ENCODE results near the gene EBLN1.

Gene EBLN1

DNA sequence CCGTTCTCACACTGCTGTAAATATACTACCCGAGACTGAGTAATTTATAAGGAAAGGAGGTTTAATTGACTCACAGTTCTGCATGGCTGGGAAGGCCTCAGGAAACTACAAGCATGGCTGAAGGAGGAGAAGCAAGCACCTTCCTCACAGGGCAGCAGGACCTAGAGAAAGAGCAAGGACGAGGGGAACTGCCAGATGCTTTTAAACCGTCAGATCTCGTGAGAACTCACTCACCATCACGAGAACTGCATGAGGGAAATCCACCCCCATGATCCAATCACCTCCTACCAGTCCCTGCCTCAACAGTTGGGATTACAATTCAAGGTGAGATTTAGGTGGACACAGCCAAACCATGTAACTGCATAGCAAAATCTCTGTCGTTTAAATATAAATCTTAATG lies at the start of gene EBLN1:
Gene EBLN1, minus strand, starts transcription at position 174 of the 400 bp plus-strand sequence. CDS start 8,032 bp downstream, outside the sequence.
- DNase-seq = no peak

DNA sequence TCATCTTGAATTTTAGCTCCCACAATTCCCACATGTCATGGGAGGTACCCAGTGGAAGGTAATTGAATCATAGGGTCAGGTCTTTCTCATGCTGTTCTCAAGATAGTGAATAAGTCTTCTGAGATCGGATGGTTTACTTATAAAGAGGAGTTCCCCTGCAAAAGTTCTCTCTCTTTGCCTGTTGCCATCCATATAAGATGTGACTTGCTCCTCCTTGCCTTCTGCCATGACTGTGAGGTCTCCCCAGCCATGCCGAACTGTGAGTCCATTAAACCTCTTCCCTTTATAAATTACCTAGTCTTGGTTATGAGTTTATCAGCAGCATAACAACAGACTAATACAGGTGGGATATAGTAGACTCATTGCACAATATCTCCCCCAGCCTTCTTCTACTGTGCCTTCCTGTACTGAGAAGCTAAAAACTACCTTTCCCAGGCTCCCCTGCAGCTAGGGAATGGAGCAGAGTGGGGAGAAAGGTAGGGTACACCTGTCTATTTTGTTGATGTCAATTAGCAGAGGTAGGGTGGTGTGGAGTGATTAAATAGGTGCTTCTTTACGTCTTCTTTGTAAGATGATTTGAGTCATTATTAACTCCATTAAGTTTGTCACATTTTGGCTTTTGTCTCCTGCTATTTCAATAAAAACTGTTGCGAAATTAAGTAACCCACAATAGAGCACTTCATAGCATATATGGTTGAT lies 48.2 kb upstream of the EBLN1 start:
- DNase-seq = no peak

DNA sequence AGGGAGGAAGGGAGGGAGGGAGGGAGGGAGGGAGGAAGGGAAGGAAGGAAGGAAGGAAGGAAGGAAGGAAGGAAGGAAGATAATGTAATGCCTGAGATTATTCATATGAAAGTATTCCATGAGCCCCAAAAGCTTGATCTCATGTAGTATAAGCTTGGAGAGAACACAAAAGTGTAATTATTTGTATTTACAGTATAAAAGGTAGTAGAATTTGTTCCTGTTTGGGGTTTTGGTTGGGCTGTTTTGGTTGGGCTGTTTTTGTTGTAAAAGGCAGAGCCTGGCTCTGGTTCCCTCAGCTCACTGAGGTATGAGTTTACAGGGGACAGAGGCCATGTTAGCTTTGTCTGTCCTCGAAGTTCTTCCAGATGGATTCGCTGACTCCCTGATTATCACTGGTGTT lies 45.3 kb upstream of the EBLN1 start:
- DNase-seq = no peak

DNA sequence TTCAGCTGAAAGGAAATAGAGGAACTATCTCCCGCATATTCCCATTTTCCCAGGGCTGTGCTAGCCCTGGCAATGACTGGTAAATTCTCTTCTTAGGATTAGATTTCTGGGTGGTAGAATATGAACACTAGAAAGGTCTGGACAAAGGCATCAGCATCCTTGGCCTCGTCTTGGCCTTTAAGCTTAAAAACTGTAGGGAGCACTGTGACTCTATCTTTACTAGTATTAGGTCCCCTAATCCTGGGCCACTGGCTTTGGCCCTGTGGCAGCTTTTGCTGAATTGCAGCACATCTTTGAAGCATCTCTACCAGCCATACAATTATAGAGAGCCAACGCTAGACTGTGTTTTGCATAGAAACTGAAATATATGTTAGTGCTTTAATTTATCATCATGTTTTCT lies 41.5 kb upstream of the EBLN1 start:
- DNase-seq = no peak

DNA sequence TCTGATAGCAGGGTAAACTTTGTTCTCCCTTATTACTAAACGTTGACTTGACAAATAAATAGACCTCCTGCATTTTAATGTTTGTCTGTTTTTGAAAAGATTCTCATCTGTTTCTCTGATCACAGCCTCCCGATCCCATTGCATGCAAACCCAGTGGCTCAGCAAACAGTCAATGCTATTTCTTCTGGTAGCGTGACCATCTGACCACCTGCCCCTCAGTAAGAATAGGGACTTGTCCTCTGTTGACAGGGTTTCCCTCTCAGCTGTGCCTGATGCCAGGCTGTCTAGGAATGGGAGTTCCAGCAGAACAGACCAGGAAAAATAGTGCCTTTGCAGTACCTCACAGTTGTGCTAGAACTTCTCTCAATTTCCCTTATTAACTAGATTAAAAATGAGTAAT lies 40.7 kb upstream of the EBLN1 start:
- no peak for DNase-seq

DNA sequence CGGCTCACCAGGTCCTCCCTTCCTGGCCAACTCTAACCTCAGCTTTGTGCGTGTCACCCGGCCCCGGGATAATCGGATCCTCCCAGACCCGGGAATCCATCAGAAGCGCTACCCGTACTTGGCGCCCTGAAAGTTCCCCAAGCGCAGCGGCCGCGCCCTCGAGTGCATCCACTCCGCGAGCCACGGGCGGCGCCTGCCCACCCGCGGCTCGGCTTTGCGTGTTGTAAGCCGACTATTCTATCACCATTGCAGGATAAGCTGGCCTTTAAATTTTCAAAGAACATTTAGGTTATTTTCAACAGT lies 35.7 kb upstream of the EBLN1 start:
- peak; percentile 46 to 51 for DNase-seq

DNA sequence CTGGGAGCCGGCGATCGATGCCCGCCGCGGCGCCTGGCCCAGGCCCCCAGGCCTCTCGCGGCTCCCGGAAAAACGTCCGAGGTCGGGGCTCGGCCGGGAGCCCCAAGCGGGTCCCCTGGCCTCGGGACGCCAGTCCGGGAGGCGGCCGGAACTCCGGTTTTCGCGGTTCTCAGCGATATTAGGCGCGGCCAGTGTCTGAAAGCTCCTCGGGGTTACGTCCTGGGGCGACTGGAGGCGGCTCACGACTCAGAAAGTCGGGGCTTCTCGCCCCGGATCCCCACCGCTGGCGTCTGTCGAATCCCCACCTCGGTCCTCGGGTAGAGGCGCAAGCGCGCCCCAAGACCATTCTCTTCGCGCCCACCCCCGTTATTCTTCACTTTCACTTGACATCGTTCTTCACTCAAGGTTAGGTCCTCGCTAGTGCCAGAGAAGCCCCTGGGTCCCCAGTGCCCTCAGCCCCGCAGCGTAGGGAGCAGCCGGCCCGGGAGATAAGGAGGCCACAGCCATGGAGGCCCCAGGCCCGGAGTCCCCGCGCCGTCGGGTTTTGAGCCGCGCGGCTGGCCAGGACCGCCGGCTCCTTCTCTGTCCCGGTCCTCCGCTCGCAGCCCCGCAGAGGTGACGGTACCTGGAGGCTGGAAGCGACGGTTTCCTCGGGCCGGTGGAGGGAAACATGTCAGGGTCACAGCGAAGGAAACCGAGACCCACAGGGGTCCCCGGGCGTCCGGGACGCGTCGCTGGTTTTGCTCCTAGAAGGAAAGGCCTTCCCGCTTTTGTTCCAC lies 35.2 kb upstream of the EBLN1 start:
- peak; percentile 42 to 52 for DNase-seq

DNA sequence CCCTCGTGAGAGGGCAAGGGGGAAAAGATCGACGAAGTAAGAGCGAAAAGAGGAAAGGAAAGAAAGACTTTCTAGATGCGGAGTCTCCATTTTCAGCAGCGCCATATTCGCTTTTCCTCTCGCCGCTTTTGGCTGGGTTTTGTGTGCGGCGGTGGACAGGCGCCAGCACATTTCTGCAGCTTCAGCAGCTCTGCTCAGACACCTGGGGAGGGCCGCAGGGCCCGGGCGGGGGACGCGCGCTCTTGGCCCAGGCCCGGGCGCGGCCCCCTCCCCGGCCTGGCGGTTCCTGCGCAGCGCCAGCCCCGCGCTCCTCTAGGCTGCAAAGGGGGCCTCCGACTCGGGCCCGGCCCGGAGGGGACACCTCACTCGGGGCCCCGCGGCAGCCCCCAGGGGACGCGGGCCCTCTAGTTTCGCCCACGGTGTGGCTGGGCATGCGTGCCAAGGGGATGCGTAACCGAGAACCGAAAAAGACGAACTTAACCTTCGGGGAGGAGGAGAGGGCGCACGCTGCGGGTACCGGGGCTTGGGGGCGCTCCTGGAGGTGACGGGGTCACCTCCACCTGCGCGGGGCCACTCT lies 34.5 kb upstream of the EBLN1 start:
- DNase-seq = peak; percentile 74 to 77

DNA sequence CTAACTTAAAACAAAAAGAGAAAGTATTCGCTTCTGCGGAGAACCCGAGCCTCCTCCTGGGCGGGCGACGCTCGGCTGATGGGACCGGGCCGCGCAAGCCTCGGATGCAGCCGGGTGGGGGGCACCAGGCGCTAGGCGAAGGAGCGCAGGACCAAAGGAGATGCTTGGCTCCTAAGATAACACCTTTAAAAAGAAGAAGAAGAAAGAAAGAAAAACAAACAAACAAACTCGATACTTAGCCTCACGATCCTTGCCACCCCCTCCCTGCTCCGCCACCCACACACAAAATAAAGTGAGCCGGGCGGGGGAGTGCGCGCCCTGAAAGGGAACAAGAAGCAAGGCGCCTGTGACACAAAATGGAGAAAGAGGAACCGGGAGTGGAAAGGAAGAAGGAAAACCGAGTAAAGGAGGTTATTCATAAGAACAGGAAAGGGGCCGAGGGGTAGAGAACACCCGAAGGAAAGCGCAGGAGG lies 34.0 kb upstream of the EBLN1 start:
- peak; percentile 67 to 72 for DNase-seq

DNA sequence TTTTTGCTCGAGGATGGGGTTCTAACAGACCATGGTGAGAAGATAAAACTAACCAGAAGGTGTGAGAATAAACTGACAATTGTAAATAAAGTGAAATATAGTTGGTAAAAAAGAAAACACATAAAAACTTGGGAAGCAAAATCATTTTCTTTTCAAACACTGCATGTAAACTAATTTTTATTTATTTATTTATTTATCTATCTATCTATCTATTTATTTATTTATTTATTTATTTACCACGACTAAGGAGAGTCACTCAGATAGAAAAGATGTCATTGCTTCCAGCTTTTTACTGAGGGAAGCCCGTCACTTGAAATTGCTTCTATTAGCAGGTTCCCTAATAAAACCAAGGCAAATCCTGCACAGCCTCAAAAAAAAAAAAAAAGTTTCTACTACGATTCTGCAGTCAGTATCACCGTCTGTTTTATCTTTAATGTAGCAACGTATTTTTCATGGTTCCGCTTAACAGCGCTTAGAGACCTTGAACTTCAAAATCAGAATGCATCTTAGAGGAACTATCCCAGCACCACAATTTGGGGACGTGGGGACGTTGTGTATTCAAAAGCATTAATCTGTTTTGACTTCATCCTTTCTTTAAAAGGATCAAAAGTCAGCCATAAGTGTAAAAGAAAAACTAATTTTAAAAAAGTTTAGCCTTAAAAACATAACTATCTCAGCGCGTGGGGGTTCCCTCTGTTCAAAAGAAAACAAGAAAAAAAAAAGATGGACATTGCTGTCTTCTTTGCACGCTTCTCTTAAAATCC lies 33.3 kb upstream of the EBLN1 start:
- DNase-seq = no peak

DNA sequence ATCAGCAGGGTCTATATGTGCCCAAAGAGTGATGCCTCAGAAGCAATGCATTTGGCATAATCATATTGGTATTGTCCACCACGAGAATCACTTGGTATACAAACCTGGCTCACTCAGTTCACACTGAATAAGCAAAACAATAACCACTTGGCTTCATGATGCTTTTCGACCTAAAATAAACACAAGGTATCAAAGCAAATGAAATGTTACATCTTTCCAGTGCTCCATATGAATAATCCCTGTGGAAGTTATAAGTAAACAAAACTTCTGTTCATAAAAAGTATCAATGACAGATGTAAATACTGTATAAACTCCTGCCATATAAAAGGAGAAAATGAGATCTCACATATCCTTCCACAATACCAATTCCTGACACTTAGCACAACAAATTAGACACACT lies 29.8 kb upstream of the EBLN1 start:
- DNase-seq = no peak

DNA sequence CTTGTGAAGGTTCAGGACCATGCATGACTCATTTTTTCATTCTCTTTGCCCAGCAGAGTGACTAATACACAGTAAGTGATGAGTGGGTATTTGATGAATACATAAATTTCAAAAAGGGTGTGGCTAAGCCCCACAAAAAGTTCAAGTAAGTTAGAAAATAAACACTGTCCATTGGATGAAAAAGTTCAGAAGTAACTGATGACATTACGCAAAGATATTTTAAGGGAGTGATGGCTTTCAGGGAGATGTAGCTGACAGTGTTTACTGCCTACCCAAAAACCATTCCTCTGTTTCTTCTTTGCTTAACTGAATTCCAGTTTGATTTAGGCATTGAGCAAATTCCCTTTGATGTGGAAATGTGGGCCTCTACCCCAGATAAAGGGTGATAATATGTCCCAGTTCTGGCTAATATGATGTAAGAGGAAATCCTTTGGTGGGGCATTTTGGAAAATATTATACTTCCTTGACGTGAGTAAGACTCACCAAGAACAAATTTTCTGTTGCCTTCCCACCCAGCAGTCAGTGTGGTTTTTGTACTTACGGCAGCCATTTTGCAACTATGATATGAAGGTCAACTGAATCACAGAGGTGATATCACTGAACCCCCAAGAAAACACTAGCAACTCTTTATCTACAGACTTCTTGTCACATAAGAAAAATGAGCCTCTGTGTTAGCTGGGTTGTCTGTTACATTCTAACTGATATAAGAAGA lies 29.0 kb upstream of the EBLN1 start:
- peak; percentile 18 to 52 for DNase-seq

DNA sequence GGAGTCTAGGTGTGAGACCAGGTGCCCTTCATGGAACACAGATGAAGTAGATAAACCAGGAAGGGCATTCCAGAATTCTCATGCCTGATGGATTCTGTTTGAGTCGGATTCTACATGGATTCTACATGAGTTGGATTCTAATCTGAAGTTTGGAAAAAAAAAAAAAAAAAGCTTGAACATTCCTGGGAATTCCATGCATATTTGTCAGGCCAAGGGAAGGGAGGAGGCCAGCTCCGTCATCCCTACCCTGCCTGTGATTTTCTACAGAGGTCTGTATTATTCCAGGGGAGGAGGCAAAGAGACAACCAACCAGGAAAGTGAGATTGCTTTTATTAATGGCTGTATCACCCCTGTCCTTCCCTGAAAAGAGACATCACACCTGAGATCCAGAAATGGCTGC lies 27.8 kb upstream of the EBLN1 start:
- no peak for DNase-seq

DNA sequence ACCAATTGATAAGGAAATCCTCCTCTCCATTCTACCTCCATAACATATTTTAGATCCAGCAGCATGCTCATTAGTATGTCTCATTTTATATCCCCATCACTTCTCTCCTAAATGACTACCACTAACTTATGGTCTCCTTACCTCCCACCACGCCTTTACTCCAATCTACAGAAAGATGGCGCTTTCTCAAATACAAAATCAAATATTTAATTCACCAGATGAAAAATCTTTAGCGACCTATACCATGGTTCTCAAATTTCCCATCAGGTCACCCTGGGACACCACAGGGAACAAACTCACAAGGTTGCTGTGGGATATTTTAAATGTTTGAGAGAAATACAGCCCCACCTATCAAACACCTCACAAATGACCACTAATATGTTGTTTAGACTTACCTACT lies 27.0 kb upstream of the EBLN1 start:
- no peak for DNase-seq

DNA sequence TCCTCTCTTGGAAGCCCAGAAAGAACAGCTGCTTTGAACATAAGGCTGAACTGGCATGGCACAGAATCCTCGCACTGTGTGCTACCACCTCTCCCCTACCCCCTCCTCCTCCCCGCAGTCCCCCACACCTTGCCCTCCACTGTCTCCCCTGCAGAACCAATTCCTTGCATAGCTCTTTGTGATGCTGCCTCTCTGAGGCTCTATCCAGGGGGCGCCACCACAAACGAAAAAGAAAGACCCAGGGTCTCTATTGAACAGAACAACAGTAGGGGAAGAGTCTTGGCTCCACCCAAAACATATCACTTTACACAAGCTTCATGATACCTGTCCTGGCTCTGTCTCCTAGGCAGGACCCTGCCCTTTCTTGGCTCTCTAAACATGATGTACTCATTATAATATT lies 26.2 kb upstream of the EBLN1 start:
- no peak for DNase-seq

DNA sequence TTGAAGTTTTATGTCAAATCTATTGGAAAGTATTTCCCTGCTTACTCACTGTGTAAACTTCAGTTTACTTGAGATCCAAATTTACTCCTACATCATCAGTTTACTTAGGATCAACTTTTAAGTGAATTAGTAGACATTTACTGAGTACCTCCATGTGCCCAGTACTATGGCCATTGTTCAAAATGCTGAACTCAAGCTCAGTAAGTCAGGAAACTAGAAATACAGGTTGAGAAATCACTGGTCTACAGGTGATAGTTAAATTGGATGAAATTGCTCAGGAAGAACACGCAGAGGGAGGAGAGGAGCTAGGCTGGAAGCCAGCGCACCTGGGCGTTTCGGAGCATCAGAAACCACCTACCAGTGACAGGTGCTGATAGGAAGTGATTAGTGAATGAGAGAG lies 25.5 kb upstream of the EBLN1 start:
- DNase-seq = no peak

DNA sequence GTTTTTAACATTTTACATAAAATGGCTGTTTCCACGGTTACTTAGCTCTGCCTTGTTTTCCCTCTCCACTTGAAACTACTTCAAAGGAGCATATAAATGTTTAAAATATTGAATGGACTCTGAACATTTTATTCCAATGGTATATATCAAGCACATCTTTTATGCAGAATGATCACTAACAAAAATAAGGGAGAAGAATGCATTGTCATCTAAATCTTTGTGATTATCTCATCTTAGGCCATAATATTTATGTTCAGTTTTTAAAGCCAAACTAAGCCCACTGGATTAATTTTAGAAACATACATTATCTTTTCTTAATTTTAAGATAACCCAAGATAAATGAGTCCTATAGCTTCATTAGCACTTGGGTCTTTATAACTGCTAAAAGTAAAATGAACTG lies 13.4 kb upstream of the EBLN1 start:
- DNase-seq = no peak

DNA sequence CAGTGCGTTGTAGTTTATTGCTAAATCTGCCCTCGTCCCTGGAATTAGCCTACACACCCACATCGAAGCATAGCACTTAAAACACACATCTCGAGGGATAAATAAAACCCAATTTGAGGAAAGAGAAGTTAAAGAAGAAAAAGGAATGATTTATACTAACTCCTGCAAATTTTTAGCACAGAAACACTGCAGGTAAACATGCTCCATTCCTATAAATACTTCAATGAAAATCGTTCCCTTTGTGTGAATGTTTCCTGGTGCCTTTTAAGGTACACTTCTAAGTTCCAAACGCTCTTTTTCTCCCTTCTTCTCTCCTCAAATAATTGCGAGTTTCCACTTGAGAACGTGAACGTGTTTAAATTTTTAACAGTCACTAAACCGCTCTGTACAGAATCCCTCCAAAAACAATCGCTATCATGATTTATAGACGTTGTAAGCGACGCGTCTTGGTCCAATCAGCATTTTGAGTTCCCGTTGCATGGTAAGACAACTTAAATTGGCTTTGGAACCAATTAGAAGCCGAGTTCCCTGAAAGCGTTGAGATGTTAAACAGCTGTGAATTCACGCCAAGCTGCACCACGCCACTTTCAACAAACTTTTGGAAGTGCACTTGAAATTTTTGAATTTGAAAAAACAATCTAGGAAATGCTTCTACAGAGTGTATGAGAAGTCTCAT lies 12.5 kb upstream of the EBLN1 start:
- DNase-seq = no peak

DNA sequence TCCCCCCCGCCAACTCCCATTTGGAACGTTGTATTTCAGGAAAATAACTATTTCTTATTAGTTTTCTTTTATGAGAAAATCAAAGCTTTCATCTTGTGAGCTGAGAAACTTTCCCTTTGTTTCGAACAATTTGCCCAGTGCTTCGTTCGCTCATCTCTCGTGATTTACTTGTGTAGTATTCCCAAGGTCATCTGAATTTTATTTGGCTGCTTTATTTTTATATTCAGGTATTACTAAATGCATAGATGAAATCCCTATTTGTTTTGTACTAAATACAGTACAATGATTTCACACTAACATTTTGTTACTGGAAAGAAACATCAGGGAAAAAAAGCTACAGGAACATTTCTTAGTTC lies 12.0 kb upstream of the EBLN1 start:
- DNase-seq = no peak

DNA sequence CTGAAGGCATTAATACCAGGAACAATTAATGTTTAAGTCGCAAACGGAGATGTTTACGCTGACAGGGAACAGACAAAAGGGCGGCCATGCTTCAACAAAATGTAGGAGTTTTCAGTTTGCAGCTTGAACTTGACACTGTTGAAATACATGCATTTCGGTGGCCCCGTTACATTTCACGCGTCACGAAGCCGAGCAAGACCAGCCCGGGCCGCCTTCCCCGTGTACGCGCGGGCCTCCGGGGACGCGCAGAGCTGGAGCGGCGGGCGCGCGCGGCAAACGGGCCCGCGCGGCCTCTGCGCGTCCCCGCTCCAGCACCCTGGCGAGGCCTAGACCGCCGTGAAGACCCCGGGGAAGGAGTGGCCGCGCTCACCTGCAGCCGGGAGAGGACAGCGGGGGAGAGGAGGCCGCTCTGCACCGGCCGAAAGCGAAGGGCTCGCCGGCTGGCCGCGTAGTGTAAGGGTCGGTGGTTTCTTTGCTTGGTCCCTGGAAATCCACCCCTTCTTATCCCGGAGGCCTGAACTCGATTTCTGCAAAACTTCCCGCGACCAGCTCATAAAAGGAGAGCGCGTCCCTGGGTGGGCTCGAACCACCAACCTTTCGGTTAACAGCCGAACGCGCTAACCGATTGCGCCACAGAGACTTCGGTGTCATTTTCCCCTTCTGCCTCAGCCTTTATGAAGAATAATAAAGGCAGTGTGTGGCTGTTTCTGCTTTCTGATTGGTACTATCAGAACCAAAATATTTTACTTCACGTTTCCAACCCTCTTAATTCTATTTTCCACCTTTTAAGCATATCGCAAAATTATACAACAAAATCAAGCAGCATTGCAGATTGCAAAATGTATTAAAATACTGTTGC lies 11.4 kb upstream of the EBLN1 start:
- peak; percentile 89 to 90 for DNase-seq

All from stimulated activated CD4-positive, alpha-beta T cell treated with anti-CD3 and anti-CD28 coated beads, Interleukin-2, amount 100 ng/mL, for 24 hours (primary cell).